ENCODE results near the gene RAD51AP1. TPM values are rescaled to one million over a fixed set of nuclear protein-coding genes. Genes with fewer than 3 reads are reported as not detected.

RAD51AP1 gene
- polyA plus RNA-seq, 1 of the 3 experiments (the other 2 are of a cell fraction) = 6.0 TPM

- TF ChIP-seq REST (IDR thresholded peaks at IDR 0.05; ENCODE audit: low read depth, low read length) (no peak), GABPA (IDR thresholded peaks at IDR 0.05; ENCODE audit: low read depth) (no peak)
These were observed 17.1 kb downstream of the RAD51AP1 start (continued) for GRCh38 chr12:4555804-4556203.

DNA sequence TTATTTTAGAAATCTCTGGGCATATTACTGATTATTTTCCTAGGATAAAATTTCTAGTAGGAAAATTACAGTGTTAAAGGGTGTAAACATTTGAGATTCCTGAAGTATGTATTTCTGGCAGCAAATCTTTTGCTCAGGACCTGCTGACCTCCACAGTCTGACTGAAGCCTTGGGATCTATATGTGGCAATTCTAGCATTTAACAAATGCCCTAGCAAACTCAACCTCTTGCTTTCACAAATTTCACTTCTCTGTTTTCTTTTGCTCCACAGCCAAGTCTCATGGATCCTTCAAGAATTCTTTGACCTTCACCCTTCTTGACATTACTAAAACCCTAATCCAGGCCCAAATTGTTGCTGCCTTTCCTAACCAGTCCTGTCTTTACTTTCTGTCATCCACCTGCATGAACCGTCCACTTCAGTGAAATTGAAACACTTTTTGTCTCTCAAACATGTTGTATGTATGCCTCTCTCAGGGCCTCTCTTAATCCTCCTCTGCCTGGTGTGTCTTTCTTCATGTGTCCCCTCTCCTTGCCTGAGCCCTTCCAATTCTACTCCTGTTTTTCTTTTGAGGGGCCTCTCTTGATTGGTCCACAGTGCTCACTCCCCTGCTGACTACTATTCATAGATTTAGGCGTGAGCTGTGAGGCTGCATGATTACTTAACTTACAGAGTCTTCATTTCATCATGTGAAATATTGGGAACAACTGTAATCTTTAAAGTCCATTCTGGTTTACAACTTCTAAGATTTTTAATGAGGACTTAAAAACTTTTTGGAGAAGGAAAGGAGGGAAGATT lies 18.2 kb downstream of the RAD51AP1 start:
- Histone ChIP-seq H3K27me3 (ENCODE audit: insufficient read depth) (no peaks in the 10 kb centered on the region), H2AFZ (ENCODE audit: low read depth) (no peak overlapping the region), H4K20me1 (ENCODE audit: insufficient read depth) (no peaks in the 10 kb centered on the region), H3K4me2 (no peak overlapping the region), H3K27ac (ENCODE audit: low read depth in 2 of 2, low read length in 1 of 2) (no peak overlapping the region), H3K79me2 (ENCODE audit: insufficient read depth) (no peaks in the 10 kb centered on the region), H3K36me3 (replicated peaks in 1 of 2; ENCODE audit: control insufficient read depth in 1 of 2, insufficient read depth in 2 of 2, low read length in 1 of 2) (peaks cover 4 to 32% of the 10 kb centered on the region in 2 experiments), H3F3A (replicated peaks; ENCODE audit: insufficient read depth) (no peaks in the 10 kb centered on the region), H3K9me2 (no peaks in the 10 kb centered on the region), H3K4me1 (ENCODE audit: control insufficient read depth in 1 of 2, insufficient read depth in 2 of 2, low read depth in 1 of 2, low read length in 1 of 2) (no peaks in the 10 kb centered on the region; a peak in 1 of 4 replicates), H3K9ac (no peak overlapping the region), H3K4me3 (ENCODE audit: low read depth in 2 of 2, low read length in 1 of 2) (no peak overlapping the region), H3K9me3 (no peaks in the 10 kb centered on the region)
- DNase-seq = no peak
- ChIA-PET POLR2A (no interaction called here), CTCF (no interaction called here)
- 98% methylated on average over 2 of the region's 2 CpGs for WGBS (ENCODE audit: low lambda C conversion rate)
- no peak for TF ChIP-seq REST (IDR thresholded peaks at IDR 0.05; ENCODE audit: low read depth, low read length)
- TF ChIP-seq, protein P1, sequence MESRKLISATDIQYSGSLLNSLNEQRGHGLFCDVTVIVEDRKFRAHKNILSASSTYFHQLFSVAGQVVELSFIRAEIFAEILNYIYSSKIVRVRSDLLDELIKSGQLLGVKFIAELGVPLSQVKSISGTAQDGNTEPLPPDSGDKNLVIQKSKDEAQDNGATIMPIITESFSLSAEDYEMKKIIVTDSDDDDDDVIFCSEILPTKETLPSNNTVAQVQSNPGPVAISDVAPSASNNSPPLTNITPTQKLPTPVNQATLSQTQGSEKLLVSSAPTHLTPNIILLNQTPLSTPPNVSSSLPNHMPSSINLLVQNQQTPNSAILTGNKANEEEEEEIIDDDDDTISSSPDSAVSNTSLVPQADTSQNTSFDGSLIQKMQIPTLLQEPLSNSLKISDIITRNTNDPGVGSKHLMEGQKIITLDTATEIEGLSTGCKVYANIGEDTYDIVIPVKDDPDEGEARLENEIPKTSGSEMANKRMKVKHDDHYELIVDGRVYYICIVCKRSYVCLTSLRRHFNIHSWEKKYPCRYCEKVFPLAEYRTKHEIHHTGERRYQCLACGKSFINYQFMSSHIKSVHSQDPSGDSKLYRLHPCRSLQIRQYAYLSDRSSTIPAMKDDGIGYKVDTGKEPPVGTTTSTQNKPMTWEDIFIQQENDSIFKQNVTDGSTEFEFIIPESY (IDR thresholded peaks at IDR 0.05; ENCODE audit: borderline replicate concordance, low read depth) = no peak
- no peak for TF ChIP-seq NFIC (IDR thresholded peaks at IDR 0.05; ENCODE audit: borderline replicate concordance)
- TF ChIP-seq, protein P2, sequence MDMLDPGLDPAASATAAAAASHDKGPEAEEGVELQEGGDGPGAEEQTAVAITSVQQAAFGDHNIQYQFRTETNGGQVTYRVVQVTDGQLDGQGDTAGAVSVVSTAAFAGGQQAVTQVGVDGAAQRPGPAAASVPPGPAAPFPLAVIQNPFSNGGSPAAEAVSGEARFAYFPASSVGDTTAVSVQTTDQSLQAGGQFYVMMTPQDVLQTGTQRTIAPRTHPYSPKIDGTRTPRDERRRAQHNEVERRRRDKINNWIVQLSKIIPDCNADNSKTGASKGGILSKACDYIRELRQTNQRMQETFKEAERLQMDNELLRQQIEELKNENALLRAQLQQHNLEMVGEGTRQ (IDR thresholded peaks at IDR 0.05; ENCODE audit: borderline replicate concordance, low read depth, low read length) = no peak
- TF ChIP-seq FOSL2 (IDR thresholded peaks at IDR 0.05; ENCODE audit: borderline replicate concordance, low read depth) = no peak
- no peak for TF ChIP-seq EZH2phosphoT487 (IDR thresholded peaks at IDR 0.05; ENCODE audit: borderline replicate concordance, low read depth)
- TF ChIP-seq, protein P3, sequence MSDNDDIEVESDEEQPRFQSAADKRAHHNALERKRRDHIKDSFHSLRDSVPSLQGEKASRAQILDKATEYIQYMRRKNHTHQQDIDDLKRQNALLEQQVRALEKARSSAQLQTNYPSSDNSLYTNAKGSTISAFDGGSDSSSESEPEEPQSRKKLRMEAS (IDR thresholded peaks at IDR 0.05; ENCODE audit: low read depth) = no peak
- TF ChIP-seq ELF1 (IDR thresholded peaks at IDR 0.05) = no peak
- TF ChIP-seq NRF1 (IDR thresholded peaks at IDR 0.05; ENCODE audit: low read depth, low read length) = no peak
- no peak for TF ChIP-seq GABPA (IDR thresholded peaks at IDR 0.05; ENCODE audit: low read depth)
- TF ChIP-seq GATA2 (CRISPR knock-in tag; IDR thresholded peaks at IDR 0.05) = no peak
- no peak for TF ChIP-seq RAD21 (IDR thresholded peaks at IDR 0.05; ENCODE audit: low read length)
- TF ChIP-seq IRF3 (IDR thresholded peaks at IDR 0.05; ENCODE audit: low read depth, low read length) = no peak
- no peak for TF ChIP-seq FOXJ3 (CRISPR knock-in tag; IDR thresholded peaks at IDR 0.05)

All from SK-N-SH (cell line).